Endothelial cell of umbilical vein (primary cell): ENCODE results near the gene HAND2. TPM values are rescaled to one million over a fixed set of nuclear protein-coding genes. Genes with fewer than 3 reads are reported as not detected.

Experiments used
- BruUV-seq: library from RNA; stranded (reverse); fragments of 400-500 nt; replicated peaks from 2 replicates; lab custom pipeline; 2021; lab: Mats Ljungman, UMichigan
- CTCF ChIA-PET: fragments of 300-600, 350-600 bp; sonication (Branson Sonifier 250); formaldehyde crosslinking; loops from one replicate; lab custom pipeline; 2021; ENCODE audit warnings: antibody characterized with exemption, inconsistent platforms; lab: Charles Lee
- POLR2A ChIA-PET: fragments of 300-600, 350-600 bp; sonication (Branson Sonifier 250); formaldehyde crosslinking; loops from one replicate; lab custom pipeline; 2021; ENCODE audit warnings: antibody characterized with exemption, inconsistent platforms; lab: Charles Lee
- DNase-seq: peaks from one replicate; pipeline ENCODE4 v3.0.0-alpha.2; 2011; ENCODE audit warnings: low read depth, low spot score
- FAIRE-seq: peaks from 2 replicates; lab custom pipeline; 2011; peaks lifted over from hg19 to GRCh38; lab: Jason Lieb, UNC
- H2AFZ ChIP-seq: 2 replicates; pipeline ENCODE4 v1.6.0; 2012; ENCODE audit warnings: low read depth, low read length, control low read depth, inconsistent platforms
- H3K27ac ChIP-seq: 2 replicates; pipeline ENCODE4 v1.5.1; 2011; ENCODE audit warnings: low read depth, mild to moderate bottlenecking, control low read depth, low read length, moderate library complexity; ENCODE audit not compliant: insufficient read depth
- H3K27me3 ChIP-seq, 2 experiments: 2 replicates each; pipeline versions ENCODE4 v1.6.0 to v1.6.1; 2011; ENCODE audit warnings: low read length in 2 of 2, mixed read lengths in 1 of 2; ENCODE audit not compliant: control insufficient read depth in 2 of 2, insufficient read depth in 2 of 2
- H3K36me3 ChIP-seq, 2 experiments: 2 replicates in 1 of 2; 3 replicates in 1 of 2; pipeline ENCODE4 v1.5.1; 2011; ENCODE audit warnings: low read length in 2 of 2, mild to moderate bottlenecking in 1 of 2, moderate library complexity in 1 of 2; ENCODE audit not compliant: control insufficient read depth in 2 of 2, insufficient read depth in 2 of 2; ENCODE audit errors: extremely low read depth in 1 of 2
- H3K4me1 ChIP-seq: 3 replicates; pipeline ENCODE4 v1.5.1; 2011; ENCODE audit warnings: mild to moderate bottlenecking, low read length; ENCODE audit not compliant: control insufficient read depth, insufficient read depth; ENCODE audit errors: extremely low read depth
- H3K4me2 ChIP-seq: 2 replicates; pipeline ENCODE4 v1.6.1; 2011; ENCODE audit warnings: low read length, control low read depth, mixed read lengths; ENCODE audit not compliant: insufficient read depth
- H3K4me3 ChIP-seq, 3 experiments: fragments of 200-600 bp in 1 of 3; sonication (generic), shearing (Covaris generic) in 1 of 3; replicated peaks in 1 of 3; 2 replicates each; pipeline ENCODE4 v1.5.1; 2011 to 2016; ENCODE audit warnings: control low read depth in 3 of 3, low read length in 3 of 3, mild to moderate bottlenecking in 2 of 3, inconsistent platforms in 1 of 3, low read depth in 1 of 3, moderate library complexity in 1 of 3; ENCODE audit not compliant: insufficient read depth in 1 of 3
- H3K79me2 ChIP-seq: 2 replicates; pipeline ENCODE4 v1.6.0; 2012; ENCODE audit warnings: low read length, inconsistent platforms; ENCODE audit not compliant: control insufficient read depth, insufficient read depth
- H3K9ac ChIP-seq: replicated peaks from 2 replicates; pipeline ENCODE3; 2011; ENCODE audit warnings: low read length, control low read depth; ENCODE audit not compliant: insufficient read depth; ENCODE audit errors: extremely low read depth
- H3K9me1 ChIP-seq: replicated peaks from 3 replicates; pipeline ENCODE4 v1.6.0; 2011; ENCODE audit warnings: mild to moderate bottlenecking, low read length; ENCODE audit not compliant: control insufficient read depth, insufficient read depth; ENCODE audit errors: extremely low read depth
- H3K9me3 ChIP-seq: replicated peaks from 2 replicates; pipeline ENCODE4 v1.5.1; 2012; ENCODE audit warnings: low read length, inconsistent platforms; ENCODE audit not compliant: control insufficient read depth, insufficient read depth
- H4K20me1 ChIP-seq: replicated peaks from 2 replicates; pipeline ENCODE3; 2011; ENCODE audit warnings: mild to moderate bottlenecking, low read length; ENCODE audit not compliant: control insufficient read depth, insufficient read depth; ENCODE audit errors: extremely low read depth
- EZH2 ChIP-seq: IDR thresholded peaks from 2 replicates; pipeline ENCODE4 v1.6.1; 2012; ENCODE audit warnings: borderline replicate concordance, low read depth, mild to moderate bottlenecking, moderate library complexity, low read length, inconsistent platforms; ENCODE audit not compliant: severe bottlenecking
- FOS ChIP-seq: IDR thresholded peaks from 2 replicates; pipeline ENCODE4 v1.6.1; 2011; ENCODE audit warnings: mild to moderate bottlenecking, low read length, moderate library complexity, borderline replicate concordance; ENCODE audit not compliant: insufficient read depth
- GATA2 ChIP-seq: IDR thresholded peaks from 2 replicates; pipeline ENCODE4 v1.7.0; 2011; ENCODE audit warnings: low read depth, mild to moderate bottlenecking, moderate library complexity, mixed read lengths, low read length; ENCODE audit not compliant: insufficient read length, insufficient read depth
- POLR2A ChIP-seq: IDR thresholded peaks from 2 replicates; pipeline ENCODE4 v1.6.1; 2012; ENCODE audit warnings: low read depth, mild to moderate bottlenecking, control low read depth, low read length
- dilution Hi-C: fragments of 300-500 bp; cut with MboI; formaldehyde crosslinking; loops from one replicate; pipeline ENCODE4 v1.15.0; 2019; ENCODE audit warnings: low sequenced_read_pairs; ENCODE audit not compliant: extremely low pct_ligation_motif_present
- intact Hi-C: fragments of 100-400 bp; cut with micrococcal nuclease; formaldehyde crosslinking; loops from one replicate; pipeline ENCODE4 v1.10.0; 2022
- polyA plus RNA-seq, 4 experiments: library from polyadenylated mRNA; depleted of rRNA in 3 of 4; stranded (reverse) in 3 of 4; unstranded in 1 of 4; fragments of >200 nt; gene quantifications; 2 replicates each; pipeline versions ENCODE4 v1.2.1 to v1.2.3, GENCODE V29; 2011 to 2012; ENCODE audit warnings: missing spikeins in 1 of 4
- total RNA-seq: library from RNA; stranded (reverse); gene quantifications from 2 replicates; pipeline ENCODE4 v1.2.3, GENCODE V29; 2021
- TF ChIP-seq, protein P1 (sequence below), 2 donors: IDR thresholded peaks; 1 replicate in 1 of 2; 2 replicates in 1 of 2; pipeline ENCODE4 v1.5.1; 2011; ENCODE audit warnings: low read length in 2 of 2, mild to moderate bottlenecking in 2 of 2, moderate library complexity in 2 of 2, control low read depth in 1 of 2, inconsistent platforms in 1 of 2, low read depth in 1 of 2; ENCODE audit not compliant: insufficient read depth in 1 of 2; ENCODE audit errors: extremely low read depth in 1 of 2

Gene HAND2
- total and polyA plus RNA-seq, 2 donors (not counting 3 experiments of a cell fraction or from before 2014, with no cell fraction given): not detected

DNA sequence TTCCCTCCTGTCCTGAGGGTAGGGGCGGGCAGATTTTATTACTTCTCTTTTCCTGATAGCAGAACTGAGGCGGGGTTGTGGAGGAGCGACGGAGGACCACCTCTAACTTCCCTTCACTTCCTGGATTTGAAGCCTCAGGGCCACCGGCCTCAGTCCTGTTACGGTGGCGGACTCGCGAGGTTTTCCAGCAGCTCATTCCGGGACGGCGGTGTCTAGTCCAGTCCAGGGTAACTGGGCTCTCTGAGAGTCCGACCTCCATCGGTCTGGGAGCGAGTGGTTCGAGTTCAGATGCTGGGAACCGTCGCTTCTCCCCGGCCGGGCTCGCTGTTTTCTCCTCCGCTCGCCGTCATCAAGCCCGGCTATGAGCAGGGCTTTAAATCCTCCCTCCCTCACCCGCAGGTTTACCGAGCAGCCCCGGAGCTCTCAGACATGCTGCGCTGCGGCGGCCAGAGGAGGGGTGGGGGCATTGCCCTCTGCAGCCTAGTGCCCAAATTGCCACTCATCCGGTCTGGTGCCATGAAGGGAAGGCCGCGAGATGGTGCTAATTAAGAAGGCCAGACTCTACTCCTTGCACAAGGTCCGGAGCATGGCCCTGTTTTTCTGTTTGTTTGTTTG lies 23.3 kb downstream of the HAND2 start:
- no peak overlapping the region for H3K9ac ChIP-seq
- H3K27me3 ChIP-seq: peaks cover 81 to 95% of the 10 kb centered on the region in 2 experiments
- no TSS peak for BruUV-seq
- no peaks in the 10 kb centered on the region for H3K36me3 ChIP-seq
- intact Hi-C loops (loop anchor here (1.0 kb wide), 6 partner anchors 247 to 813 kb away; no protein-coding TSS in a partner anchor), dilution Hi-C loops (no loop called here)
- DNase-seq: no peak
- H3K4me3 ChIP-seq: no peak overlapping the region
- no peaks in the 10 kb centered on the region for H3K79me2 ChIP-seq
- H3K9me3 ChIP-seq: no peaks in the 10 kb centered on the region
- H4K20me1 ChIP-seq: no peaks in the 10 kb centered on the region
- H3K9me1 ChIP-seq: no peaks in the 10 kb centered on the region
- H3K4me2 ChIP-seq: peak overlapping the region; percentile 20
- peaks cover 14% of the 10 kb centered on the region for H3K4me1 ChIP-seq
- peak overlapping the region; percentile 22 for H2AFZ ChIP-seq
- FAIRE-seq: no peak
- no peak overlapping the region for H3K27ac ChIP-seq
- CTCF ChIA-PET: interaction anchor here (0.8 to 3.5 kb wide), 12 partner anchors 12 to 651 kb away, joined by 3 to 23 read pairs (median 6); partner anchors contain the start of gene HAND2
- POLR2A ChIA-PET: no interaction called here
- TF ChIP-seq EZH2 (peak; percentile 91), FOS (no peak)

GRCh38 chr4:173505924-173506518 lies 24.0 kb downstream of the HAND2 start:
- TF ChIP-seq EZH2: peak; percentile 11
- TF ChIP-seq GATA2: no peak
- TF ChIP-seq, protein P1, sequence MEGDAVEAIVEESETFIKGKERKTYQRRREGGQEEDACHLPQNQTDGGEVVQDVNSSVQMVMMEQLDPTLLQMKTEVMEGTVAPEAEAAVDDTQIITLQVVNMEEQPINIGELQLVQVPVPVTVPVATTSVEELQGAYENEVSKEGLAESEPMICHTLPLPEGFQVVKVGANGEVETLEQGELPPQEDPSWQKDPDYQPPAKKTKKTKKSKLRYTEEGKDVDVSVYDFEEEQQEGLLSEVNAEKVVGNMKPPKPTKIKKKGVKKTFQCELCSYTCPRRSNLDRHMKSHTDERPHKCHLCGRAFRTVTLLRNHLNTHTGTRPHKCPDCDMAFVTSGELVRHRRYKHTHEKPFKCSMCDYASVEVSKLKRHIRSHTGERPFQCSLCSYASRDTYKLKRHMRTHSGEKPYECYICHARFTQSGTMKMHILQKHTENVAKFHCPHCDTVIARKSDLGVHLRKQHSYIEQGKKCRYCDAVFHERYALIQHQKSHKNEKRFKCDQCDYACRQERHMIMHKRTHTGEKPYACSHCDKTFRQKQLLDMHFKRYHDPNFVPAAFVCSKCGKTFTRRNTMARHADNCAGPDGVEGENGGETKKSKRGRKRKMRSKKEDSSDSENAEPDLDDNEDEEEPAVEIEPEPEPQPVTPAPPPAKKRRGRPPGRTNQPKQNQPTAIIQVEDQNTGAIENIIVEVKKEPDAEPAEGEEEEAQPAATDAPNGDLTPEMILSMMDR (IDR thresholded peaks at IDR 0.05; ENCODE audit: extremely low read depth in 1 of 2, insufficient read depth in 1 of 2, low read depth in 1 of 2, low read length in 2 of 2): peak; percentile 57 to 71
- TF ChIP-seq POLR2A: no peak
- Histone ChIP-seq H3K27ac (no peak overlapping the region), H3K9ac (no peak overlapping the region), H3K27me3 (peaks cover 83 to 96% of the 10 kb centered on the region in 2 experiments), H3K9me3 (no peaks in the 10 kb centered on the region), H3K36me3 (no peaks in the 10 kb centered on the region), H3K4me1 (peaks cover 17% of the 10 kb centered on the region), H3K9me1 (no peaks in the 10 kb centered on the region), H3K4me2 (peak overlapping the region; percentile 20), H3K4me3 (no peak overlapping the region), H2AFZ (no peak overlapping the region), H4K20me1 (no peaks in the 10 kb centered on the region), H3K79me2 (no peaks in the 10 kb centered on the region)
- ChIA-PET CTCF (interaction anchor here (0.6 to 3.5 kb wide), 25 partner anchors 9 to 805 kb away, joined by 3 to 23 read pairs (median 5); partner anchors contain the start of gene HAND2), POLR2A (no interaction called here)
- no TSS peak for BruUV-seq
- dilution Hi-C loops (no loop called here), intact Hi-C loops (loop anchor here (1.0 kb wide), 6 partner anchors 247 to 813 kb away; no protein-coding TSS in a partner anchor)
- FAIRE-seq (no peak), DNase-seq (peak; percentile 25)
